ENCODE results near the gene SLC16A3.

The SLC16A3 gene

DNA sequence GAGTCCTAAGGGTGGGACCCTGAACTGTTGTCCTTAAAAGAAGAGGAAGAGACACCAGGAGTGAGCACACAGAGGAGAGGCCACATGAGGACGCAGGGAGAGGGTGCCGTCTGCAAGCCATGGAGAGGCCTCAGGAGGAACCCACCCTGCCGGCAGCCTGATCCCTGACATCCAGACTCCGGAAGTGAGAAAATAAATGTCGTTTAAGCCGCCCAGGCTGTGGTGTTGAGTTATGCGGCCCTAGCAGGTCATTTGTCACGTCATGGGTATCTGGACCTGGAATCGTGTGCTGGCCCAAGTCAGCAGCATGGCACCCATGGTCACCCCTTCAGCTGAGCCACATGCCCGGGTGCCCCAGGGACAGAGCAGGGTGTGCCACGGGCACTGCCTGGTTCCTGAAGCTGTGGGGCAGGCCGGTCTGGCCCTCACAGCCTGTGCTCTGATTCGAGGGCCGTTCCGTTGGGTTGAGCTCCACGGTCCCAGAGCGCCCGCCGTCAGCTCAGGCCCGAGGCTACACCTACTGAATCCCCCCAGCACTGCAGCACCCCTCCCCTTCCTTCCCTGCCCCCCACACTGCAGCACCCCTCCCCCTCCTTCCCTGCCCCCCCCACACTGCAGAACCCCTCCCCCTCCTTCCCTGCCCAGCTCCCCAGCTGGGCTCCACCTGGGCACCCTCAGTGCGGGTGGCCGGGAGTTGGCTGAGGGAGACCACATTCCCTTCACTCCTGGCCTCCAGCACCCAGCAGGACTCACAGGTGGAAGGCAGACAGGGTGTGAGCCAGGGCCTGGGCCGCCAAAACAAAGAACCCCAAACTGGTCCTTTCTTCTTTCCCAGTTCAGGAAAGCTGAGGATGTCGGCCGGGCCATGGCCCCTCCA, 13.5 kb upstream of the SLC16A3 start:
- Mint-ChIP-seq H3K27me3 (no peaks in the 10 kb centered on the region), H3K4me3 (no peak overlapping the region), H3K4me1 (ENCODE audit: low read depth) (peaks cover 44% of the 10 kb centered on the region), H3K36me3 (ENCODE audit: low read depth) (no peaks in the 10 kb centered on the region), H3K27ac (no peak overlapping the region), H3K9me3 (no peaks in the 10 kb centered on the region)

- peaks cover 44% of the 10 kb centered on the region for H3K4me1 Mint-ChIP-seq (ENCODE audit: low read depth)
- H3K27ac Mint-ChIP-seq: peak overlapping the region; percentile 22
- H3K9me3 Mint-ChIP-seq: no peaks in the 10 kb centered on the region
- H3K4me3 Mint-ChIP-seq: no peak overlapping the region
- no peaks in the 10 kb centered on the region for H3K27me3 Mint-ChIP-seq
- H3K36me3 Mint-ChIP-seq (ENCODE audit: low read depth): no peaks in the 10 kb centered on the region
Observed at GRCh38 chr17:82215972-82216300, 12.9 kb upstream of the SLC16A3 start.

DNA sequence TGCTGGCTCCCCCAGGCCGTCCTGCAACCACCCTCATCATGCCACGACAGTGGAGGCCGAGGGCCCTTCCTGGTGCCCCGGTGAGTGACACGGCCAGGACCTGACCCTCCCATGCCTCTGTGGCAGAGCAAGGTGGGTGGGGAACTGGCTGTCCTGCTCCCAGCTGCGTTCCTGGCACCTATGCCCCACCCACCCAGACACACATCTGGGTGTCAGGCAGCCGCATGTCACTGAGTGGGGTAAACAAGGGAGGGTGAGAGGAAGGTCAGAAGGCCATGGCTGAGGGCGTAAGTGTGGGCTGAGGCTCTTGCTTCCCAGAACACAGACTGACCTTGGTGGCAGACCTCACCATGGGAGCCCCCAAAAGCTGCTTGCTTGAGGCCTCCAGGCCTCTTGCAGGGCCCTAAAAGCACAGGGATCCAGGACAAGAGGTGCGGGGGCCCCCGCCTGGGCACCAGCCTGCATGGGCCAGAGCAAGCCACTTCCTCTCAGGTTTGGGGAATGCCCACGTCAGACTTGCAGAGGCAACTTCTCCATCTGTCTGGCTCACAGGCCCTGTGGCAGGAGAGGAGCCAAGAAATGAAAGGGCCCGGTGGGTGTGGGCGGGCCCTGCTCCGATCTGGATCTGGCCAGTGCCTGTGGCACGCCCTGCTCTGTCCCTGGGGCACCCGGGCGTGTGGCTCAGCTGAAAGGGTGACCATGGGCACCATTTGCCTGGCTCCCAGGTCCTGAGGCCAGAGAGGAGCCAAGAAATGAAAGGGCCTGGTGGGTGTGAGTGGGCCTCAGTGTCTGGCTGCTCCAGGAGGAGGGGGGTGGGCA, 12.3 kb upstream of the SLC16A3 start:
- H3K36me3 Mint-ChIP-seq (ENCODE audit: low read depth): no peaks in the 10 kb centered on the region
- H3K9me3 Mint-ChIP-seq: no peaks in the 10 kb centered on the region
- H3K27ac Mint-ChIP-seq: peak overlapping the region; percentile 22
- H3K4me3 Mint-ChIP-seq: peak overlapping the region; percentile 17
- H3K4me1 Mint-ChIP-seq (ENCODE audit: low read depth): peaks cover 39% of the 10 kb centered on the region
- no peaks in the 10 kb centered on the region for H3K27me3 Mint-ChIP-seq

DNA sequence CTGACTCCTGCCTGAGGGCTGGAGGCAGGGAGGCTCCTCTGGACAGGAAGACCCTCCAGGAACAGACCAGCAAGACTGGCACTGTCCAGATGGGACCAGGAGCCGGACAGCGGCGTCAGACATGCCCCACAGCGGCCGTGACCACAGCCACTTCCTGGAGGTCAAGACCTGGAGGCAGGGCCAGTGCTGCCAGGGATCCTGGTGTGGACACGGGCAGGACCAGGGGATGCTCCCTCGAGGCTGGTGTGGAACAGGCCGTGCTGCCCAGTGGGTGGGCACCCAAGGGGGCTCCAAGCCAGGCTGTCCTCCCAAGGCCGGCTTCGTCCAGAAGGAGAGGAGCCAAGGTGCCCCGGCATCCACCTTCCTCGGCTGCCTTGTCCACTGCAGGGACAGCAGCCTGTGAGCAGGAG, 11.7 kb upstream of the SLC16A3 start:
- Mint-ChIP-seq H3K27ac (no peak overlapping the region), H3K36me3 (ENCODE audit: low read depth) (no peaks in the 10 kb centered on the region), H3K4me3 (no peak overlapping the region), H3K9me3 (no peaks in the 10 kb centered on the region), H3K4me1 (ENCODE audit: low read depth) (peaks cover 34% of the 10 kb centered on the region), H3K27me3 (no peaks in the 10 kb centered on the region)

DNA sequence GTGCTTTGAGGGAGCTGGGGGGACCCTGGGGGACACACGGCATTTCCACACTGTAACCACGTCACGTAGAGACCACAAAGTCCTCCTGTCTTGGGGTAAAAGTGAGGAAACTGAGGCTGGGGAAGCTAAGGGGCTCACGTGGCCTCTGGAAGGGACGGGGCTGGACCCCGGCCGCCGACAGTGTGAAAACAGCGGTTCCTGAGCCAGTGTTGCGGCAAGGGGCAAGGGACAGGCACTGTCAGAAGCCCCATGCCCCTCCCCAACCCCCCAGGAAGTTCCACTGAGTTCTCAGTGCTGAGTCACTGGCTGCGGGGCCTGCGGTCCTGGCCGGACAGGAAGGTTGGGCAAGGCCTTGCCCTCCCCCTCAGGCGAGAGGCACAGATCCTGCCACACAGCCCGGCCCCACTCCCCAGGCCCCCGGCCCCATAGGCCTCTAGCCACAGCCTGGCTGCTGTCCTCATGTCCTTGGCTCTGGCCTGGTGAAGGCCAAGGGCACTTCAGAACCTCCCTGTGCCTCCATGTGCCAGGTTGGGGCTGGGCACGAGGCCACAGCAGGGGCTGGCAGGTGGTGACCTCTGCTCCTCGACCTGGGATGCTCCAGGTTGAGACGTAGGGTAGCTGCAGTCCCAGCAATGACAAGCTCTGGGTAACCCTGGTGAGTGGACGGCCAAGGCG, 11.2 kb upstream of the SLC16A3 start:
- no peaks in the 10 kb centered on the region for H3K36me3 Mint-ChIP-seq (ENCODE audit: low read depth)
- no peak overlapping the region for H3K4me3 Mint-ChIP-seq
- no peaks in the 10 kb centered on the region for H3K27me3 Mint-ChIP-seq
- no peaks in the 10 kb centered on the region for H3K9me3 Mint-ChIP-seq
- H3K4me1 Mint-ChIP-seq (ENCODE audit: low read depth): peaks cover 34% of the 10 kb centered on the region
- H3K27ac Mint-ChIP-seq: no peak overlapping the region

- Mint-ChIP-seq H3K27me3 (no peaks in the 10 kb centered on the region), H3K9me3 (no peaks in the 10 kb centered on the region), H3K27ac (no peak overlapping the region), H3K4me1 (ENCODE audit: low read depth) (peaks cover 32% of the 10 kb centered on the region), H3K36me3 (ENCODE audit: low read depth) (no peaks in the 10 kb centered on the region), H3K4me3 (no peak overlapping the region)
Observed at GRCh38 chr17:82218349-82219075, 10.3 kb upstream of the SLC16A3 start.

GRCh38 chr17:82219083-82219482, 9.8 kb upstream of the SLC16A3 start:
- Mint-ChIP-seq H3K9me3 (no peaks in the 10 kb centered on the region), H3K36me3 (ENCODE audit: low read depth) (no peaks in the 10 kb centered on the region), H3K4me1 (ENCODE audit: low read depth) (peaks cover 27% of the 10 kb centered on the region), H3K27me3 (no peaks in the 10 kb centered on the region), H3K4me3 (no peak overlapping the region), H3K27ac (no peak overlapping the region)

DNA sequence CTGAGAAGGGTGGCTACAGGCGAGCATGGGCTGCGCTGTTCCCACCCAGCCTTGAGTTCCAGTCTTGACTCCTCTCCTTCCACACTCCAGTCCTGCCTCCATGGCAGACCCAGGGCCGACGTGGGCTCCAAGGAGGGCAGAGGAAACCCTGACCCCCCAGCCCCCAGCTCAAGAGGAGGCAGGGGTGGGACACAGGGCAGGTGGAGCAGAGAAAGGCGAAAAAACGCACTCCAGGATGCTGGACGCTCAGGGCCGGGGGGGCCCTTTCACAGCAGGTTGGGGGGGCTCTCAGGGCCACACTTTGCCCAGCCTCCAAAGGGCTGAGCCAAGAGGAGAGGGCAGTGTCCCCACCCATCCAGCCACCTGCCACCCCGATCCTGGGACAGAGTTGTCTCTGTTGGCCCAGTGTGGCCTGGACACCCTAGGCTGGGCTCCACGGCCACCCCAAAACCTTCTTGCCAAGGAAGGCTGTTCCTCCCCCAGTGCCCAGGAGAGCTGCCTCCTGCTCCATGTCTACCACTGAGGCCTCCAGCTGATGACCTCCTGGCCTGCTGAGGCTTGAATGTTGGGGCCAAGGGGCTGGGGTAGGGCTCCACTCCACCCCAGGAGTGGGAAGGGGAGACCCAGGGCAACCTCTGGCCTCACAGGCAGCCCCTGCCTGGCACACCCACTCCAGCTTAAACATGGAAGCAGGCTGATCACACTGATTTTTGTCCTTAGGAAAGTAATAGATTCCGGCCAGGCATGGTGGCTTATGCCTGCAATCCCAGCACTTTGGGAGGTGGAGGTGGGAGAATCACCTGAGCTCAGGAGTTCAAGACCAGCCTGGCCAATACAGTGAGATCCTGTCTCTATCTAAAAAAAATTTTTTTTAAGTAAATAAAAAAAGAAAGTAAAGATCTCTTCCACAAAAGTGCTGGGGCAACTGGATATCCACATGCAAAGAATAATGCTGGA, 8.8 kb upstream of the SLC16A3 start:
- Mint-ChIP-seq H3K36me3 (ENCODE audit: low read depth) (no peaks in the 10 kb centered on the region), H3K27ac (no peak overlapping the region), H3K9me3 (no peaks in the 10 kb centered on the region), H3K4me1 (ENCODE audit: low read depth) (peaks cover 19% of the 10 kb centered on the region), H3K27me3 (no peaks in the 10 kb centered on the region), H3K4me3 (no peak overlapping the region)

DNA sequence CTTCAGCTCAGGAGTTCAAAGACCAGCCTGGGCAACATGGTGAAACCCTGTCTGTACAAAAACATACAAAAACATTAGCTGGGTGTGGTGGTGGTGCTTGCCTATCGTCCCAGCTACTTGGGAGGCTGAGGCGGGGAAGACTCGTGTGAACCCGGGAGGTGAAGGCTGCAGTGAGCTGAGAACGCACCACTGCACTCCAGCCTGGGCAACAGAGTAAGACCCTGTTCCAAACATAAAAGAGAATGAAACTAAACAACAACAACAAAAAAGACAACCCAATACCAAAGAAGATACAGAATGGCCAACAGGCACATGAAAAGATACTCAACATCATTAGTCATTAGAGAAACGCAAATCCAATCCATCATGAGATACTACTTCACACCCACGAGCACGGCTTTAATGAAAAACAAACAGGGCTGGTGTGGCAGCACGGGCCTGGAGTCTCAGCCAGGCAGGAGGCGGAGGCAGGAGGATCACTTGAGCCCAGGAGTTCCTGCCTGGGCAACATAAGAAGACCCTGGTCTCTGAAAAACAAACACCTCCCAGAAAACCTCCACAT, 7.4 kb upstream of the SLC16A3 start:
- Mint-ChIP-seq H3K4me3 (no peak overlapping the region), H3K9me3 (no peaks in the 10 kb centered on the region), H3K4me1 (ENCODE audit: low read depth) (peaks cover 10% of the 10 kb centered on the region), H3K36me3 (ENCODE audit: low read depth) (no peaks in the 10 kb centered on the region), H3K27me3 (no peaks in the 10 kb centered on the region), H3K27ac (no peak overlapping the region)

GRCh38 chr17:82222816-82223215, 6.0 kb upstream of the SLC16A3 start:
- no peaks in the 10 kb centered on the region for H3K9me3 Mint-ChIP-seq
- H3K4me1 Mint-ChIP-seq (ENCODE audit: low read depth): no peaks in the 10 kb centered on the region
- H3K27ac Mint-ChIP-seq: no peak overlapping the region
- H3K4me3 Mint-ChIP-seq: no peak overlapping the region
- H3K27me3 Mint-ChIP-seq: no peaks in the 10 kb centered on the region
- H3K36me3 Mint-ChIP-seq (ENCODE audit: low read depth): no peaks in the 10 kb centered on the region

GRCh38 chr17:82223517-82223916, 5.3 kb upstream of the SLC16A3 start:
- Mint-ChIP-seq H3K27ac (no peak overlapping the region), H3K4me1 (ENCODE audit: low read depth) (no peaks in the 10 kb centered on the region), H3K36me3 (ENCODE audit: low read depth) (no peaks in the 10 kb centered on the region), H3K9me3 (no peaks in the 10 kb centered on the region), H3K27me3 (no peaks in the 10 kb centered on the region), H3K4me3 (no peak overlapping the region)

GRCh38 chr17:82224666-82225065, 4.2 kb upstream of the SLC16A3 start:
- no peak overlapping the region for H3K27ac Mint-ChIP-seq

GRCh38 chr17:82225368-82226029, 3.3 kb upstream of the SLC16A3 start:
- Mint-ChIP-seq H3K4me3 (no peak overlapping the region), H3K36me3 (ENCODE audit: low read depth) (no peaks in the 10 kb centered on the region), H3K27ac (no peak overlapping the region), H3K4me1 (ENCODE audit: low read depth) (peaks cover 5% of the 10 kb centered on the region), H3K27me3 (no peaks in the 10 kb centered on the region), H3K9me3 (no peaks in the 10 kb centered on the region)

More at GRCh38 chr17:82224666-82225065, 4.2 kb upstream of the SLC16A3 start:
- no peaks in the 10 kb centered on the region for H3K9me3 Mint-ChIP-seq
- no peaks in the 10 kb centered on the region for H3K27me3 Mint-ChIP-seq
- no peak overlapping the region for H3K4me3 Mint-ChIP-seq
- no peaks in the 10 kb centered on the region for H3K4me1 Mint-ChIP-seq (ENCODE audit: low read depth)
- no peaks in the 10 kb centered on the region for H3K36me3 Mint-ChIP-seq (ENCODE audit: low read depth)
